ENCODE measurements around the gene ZNF496.
A peak's percentile ranks its signal among the peaks of the same experiment; 100 is the strongest.
"Not testable (repeated sequence)": the region's sequence is repeated elsewhere in the genome, so short reads cannot be mapped to it uniquely, and the experiment has no call there.

The ZNF496 gene

GRCh38 chr1:247359559-247359958 lies 27.9 kb upstream of the ZNF496 start:
- DNase-seq (ENCODE audit: low read depth) = no peak

DNA sequence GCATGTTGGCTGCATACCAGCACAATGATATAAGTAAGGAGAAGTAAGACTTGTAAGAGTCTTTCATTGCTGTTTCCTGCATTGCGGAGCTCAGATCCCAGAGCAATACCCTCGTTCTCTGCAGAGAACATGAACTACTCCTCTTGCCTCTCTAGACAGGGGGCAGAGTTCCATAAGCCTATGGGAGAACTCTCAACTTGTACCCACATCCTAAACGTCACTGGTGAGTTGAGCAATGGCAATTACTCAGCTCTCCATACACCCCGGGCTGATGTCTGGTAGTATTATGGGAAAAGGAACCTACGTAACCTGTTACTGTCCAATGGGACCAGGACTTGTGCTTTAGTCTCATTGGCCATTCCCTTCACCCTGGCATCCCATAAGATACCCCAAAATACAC lies 27.3 kb upstream of the ZNF496 start:
- no peak for DNase-seq (ENCODE audit: low read depth)

DNA sequence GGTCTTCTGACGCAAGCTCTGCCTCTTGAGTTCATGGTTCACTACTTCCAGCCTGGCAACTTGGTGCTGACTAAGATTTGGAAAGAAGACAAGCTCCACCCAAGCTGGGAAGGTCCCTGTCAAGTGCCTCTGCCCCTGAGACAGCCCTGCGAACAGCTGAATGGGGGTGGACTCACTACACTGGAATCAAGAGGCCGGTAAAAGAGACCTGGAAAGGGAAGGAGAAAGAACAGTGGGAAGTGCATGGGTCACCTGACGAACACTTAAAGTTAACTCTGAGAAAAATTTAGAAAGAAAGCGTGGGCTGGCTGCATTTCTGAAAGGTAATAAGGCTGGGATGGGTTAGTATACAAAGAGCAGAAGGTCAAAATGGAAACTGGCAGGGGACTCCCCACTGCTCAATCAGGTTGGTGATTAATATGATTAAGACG lies 26.1 kb upstream of the ZNF496 start:
- no peak for DNase-seq (ENCODE audit: low read depth)

DNA sequence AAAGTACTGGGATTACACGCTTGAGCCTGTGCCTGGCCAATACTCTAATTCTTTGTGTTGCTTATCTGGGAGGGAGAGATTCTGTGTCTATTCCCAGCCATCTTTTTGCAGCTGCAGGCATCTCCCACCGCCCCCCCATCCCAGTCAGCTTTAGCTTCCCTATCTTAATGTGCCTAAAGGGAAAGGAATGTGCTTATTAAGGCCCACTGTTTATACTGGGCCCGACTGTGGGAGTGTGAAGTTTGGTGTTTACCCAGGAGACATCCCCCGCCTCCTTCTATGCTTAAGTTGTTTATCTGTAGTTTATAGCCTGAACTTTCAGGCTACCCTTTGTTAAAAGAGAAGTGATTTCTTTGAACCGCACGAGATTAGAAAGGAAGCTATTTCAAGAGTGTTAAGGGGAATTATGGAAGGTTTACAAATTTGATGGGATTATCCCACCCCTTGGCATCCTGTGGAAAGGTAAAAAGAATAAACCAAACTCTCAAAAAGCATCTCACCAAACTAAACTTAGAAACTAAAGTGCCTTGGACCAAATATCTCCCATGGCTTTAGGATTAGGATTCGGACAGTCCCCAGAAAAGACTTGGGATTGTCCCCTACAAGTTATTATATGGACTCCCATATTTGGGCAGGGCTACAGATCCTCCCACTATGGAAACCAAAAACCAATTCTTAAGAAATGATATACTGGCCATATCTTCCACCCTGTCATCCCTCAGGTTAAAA lies 25.5 kb upstream of the ZNF496 start:
- DNase-seq (ENCODE audit: low read depth) = no peak

DNA sequence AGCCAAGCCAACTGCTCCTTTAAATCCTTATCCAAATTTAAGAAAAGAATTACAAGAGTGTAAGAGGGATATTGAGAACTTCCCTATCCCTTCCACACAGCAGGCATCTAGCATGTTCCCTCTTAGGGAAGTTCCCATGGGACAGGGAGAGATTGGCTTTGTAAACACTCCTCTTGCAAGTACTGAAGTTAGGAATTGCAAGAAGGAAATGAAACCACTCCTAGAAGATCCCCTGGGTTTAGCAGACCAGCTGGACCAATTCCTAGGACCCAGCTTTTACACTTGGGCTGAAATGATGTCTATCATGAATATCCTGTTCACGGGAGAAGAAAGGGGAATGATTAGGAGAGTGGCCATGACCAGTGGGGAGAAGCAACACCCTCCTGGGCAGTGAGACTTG lies 23.5 kb upstream of the ZNF496 start:
- DNase-seq (ENCODE audit: low read depth) = not testable (repeated sequence)

- DNase-seq (ENCODE audit: low read depth) = no peak
These were observed 20.5 kb upstream of the ZNF496 start for GRCh38 chr1:247352175-247352574.

GRCh38 chr1:247350587-247350986 lies 18.9 kb upstream of the ZNF496 start:
- DNase-seq (ENCODE audit: low read depth) = no peak

DNA sequence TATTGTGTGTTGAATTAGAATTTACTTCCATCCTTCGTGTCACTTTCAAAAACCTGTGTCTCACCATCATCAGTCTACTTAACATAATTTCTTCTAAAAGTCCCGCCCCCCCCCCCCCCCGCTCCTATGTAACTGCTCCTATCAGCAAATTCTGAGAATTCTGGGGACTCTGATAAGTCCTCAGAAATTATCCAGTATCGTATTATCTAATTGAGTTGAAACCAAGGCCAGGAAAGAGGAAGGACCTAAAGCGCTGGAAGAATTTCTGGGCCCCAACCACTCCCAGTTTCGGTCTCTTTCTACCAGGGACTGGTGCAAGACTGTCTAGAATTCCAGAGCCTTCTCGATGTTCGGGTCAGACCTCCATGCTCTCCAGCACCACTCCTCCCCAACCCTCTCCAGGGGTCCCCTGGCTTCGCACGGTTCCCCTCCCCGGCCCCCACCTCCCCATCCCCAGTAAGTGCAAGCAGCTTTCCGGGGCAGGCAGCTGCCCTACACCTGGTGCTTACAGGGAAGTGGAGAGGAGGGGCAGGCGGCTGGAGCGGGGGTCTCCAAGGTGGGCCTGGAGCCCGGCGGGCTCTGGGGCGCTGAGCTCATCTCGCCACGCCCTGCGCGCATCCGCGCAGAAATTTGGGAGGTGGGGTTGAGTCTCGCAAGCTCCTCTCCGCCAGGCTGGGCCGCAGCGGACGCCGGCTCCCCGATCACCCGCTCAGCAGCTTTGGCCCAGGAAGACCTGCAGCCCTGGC lies 16.0 kb upstream of the ZNF496 start:
- no peak for DNase-seq (ENCODE audit: low read depth)

- DNase-seq (ENCODE audit: low read depth) = no peak
These were observed 14.2 kb upstream of the ZNF496 start for GRCh38 chr1:247345881-247346280.

GRCh38 chr1:247343801-247344200 lies 12.1 kb upstream of the ZNF496 start:
- DNase-seq (ENCODE audit: low read depth) = no peak

DNA sequence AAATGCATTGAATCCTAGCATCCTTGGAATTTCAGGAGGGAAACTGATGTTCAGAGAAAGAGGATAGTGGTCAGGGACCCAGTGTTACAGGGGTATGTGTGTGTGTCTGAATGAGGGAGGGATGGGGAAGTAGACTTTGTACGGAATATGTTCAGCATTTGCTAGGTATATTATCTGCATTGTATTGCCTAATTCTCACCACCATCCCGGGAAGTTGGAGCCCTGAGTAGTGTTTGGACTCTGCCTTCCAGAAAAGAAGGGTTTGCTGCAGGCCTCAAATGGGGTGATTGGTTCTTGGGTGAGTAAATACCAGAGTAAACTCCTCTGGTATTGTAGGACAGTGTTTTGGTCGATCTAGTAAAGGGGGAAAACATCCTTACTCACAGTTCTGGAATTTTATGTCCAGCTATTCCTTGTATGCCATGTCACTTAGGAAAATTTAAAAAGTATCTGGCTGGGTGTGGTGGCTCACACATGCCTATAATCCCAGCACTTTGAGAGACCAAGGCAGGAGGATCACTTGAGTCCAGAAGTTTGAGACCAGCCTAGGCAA lies 7.1 kb upstream of the ZNF496 start:
- no peak for DNase-seq (ENCODE audit: low read depth)

- no peak for DNase-seq (ENCODE audit: low read depth)
These were observed 6.3 kb upstream of the ZNF496 start for GRCh38 chr1:247337961-247338360.

GRCh38 chr1:247337250-247337746 lies 5.6 kb upstream of the ZNF496 start:
- DNase-seq (ENCODE audit: low read depth) = no peak

DNA sequence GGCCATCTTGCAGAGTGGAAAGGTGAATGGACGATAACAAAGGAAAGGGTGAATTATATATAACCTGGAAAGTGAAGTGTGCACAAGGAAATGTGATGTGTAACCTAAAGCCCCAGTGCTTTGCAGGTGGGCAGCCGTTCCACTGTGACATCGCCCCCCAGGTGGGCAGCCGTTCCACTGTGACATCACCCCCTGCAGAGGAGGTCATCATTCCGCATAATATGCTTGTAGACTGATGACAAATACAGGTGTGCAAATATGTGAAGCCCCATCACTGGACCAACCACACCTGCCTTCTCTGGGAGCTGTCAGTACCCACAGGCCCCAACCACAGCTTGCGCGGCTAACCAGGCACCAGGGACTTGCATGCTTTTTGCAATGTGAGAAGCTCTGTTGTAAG lies 4.7 kb upstream of the ZNF496 start:
- DNase-seq (ENCODE audit: low read depth) = no peak

DNA sequence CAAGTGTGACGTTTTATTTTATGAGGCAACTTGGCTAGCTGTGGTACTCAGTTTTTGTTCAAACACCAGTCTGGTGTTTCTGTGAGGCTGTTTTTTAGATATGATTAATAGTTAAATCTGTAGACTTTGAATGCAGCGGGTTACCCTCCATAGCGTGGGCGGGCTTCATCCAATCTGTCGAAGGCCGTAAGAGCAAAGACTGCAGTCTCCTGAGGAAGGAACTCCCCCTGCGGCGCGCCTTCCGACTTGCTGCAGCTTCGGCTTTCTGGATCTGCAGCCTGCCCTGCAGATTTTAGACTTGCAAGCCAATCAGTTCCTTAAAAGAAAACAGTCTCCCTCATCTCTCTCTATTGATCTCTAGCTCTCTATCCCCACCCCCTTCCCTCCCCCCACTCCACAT lies 4.2 kb upstream of the ZNF496 start:
- DNase-seq (ENCODE audit: low read depth) = no peak

DNA sequence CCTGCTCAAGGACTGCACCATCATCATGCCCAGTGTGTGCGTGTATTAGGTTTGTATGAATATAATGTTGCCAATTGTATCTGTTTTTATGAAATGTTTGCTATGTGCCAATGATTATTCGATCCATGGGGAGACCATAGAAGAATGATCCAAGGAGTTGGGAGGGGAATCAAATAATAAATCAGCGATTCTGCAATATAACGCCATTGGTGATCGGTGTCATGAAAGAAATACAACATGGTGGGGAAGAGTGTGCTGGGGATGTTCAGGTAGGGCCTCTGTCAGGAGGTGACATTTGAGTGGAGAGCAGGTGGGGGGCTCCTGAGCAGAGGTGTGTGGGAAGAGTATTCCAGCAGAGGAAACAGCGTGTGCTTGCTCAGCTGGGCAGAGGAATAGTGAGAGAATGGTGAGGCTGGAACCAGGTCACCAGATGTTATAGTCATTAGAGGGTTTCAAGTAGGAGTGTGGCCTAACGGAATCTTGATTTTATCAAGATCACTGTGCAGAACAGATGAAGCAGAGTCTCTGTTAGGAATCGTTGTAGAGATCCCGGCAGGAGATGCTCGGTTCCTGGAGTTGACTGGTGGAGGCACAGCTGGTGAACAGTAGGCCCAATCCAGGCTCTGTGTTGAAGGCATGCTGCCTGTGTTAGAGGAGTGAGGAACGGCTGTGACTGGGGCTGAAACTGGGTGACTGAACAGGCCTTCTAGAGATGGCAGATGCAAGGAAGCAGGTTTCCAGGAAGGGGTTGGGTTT lies 2.9 kb upstream of the ZNF496 start:
- DNase-seq (ENCODE audit: low read depth) = no peak

- no peak for DNase-seq (ENCODE audit: low read depth)
These were observed 1.1 kb upstream of the ZNF496 start for GRCh38 chr1:247332623-247333361.

DNA sequence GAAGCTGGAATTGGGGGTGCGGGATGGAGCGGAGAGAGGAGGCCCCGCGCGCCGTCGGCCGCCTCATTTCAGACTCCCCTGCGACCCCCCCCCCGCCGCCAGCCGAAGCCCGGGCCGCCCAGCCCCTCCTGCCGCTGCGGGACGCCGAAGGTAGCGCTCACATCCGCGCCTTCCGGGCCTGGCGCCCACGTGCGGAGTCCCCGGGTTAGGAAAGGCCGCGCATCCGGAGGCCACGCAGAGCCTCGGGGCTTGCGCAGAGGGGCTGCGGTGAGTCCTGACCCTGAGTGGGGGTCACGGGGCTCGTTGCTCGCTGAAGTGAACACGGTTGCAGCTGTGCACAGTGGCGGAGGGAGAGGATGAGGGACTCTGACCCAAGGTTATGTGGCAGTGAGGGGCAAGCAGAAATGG lies 552 bp upstream of the ZNF496 start:
- peak; percentile 25 for DNase-seq (ENCODE audit: low read depth)

DNA sequence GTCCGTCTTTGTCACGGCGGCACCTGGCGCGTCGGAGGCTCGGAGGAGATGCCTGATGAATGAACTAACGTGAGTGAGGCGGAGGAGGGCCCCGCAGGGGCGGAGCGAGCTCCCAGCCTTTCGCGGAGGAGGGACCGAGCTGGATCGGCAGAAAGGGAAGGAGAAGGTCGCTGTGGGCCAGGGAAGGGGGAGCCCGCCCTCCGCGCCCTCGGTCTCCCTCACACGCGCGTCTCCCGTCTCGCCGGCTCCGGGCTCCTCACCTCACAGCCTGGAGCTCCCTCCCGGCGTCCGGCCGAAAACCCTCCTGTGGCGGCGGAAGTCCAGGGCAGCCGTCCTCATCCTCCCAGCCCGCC lies 519 bp downstream of the ZNF496 start:
- peak; percentile 44 for DNase-seq (ENCODE audit: low read depth)

GRCh38 chr1:247330548-247331171 lies 1.0 kb downstream of the ZNF496 start:
- no peak for DNase-seq (ENCODE audit: low read depth)

- no peak for DNase-seq (ENCODE audit: low read depth)
These were observed 2.5 kb downstream of the ZNF496 start for GRCh38 chr1:247329097-247329617.

Data from activated T-helper 1 cell treated with Interleukin-2 at 50 U/mL for 16 hours (primary cell).